Esophagus squamous epithelium (tissue), 4 donors: ENCODE results near the gene PTPN1.
"Not testable (repeated sequence)": the region's sequence is repeated elsewhere in the genome, so short reads cannot be mapped to it uniquely, and the experiment has no call there.

Experiments used
- CTCF ChIP-seq, 6 experiments: fragments of 450-650 bp in 4 of 6; fragments of 200-600 bp in 2 of 6; sonication (generic) in 2 of 6; IDR thresholded peaks; one replicate each; pipeline ENCODE4 v1.5.1; 2016 to 2019; ENCODE audit warnings: antibody characterized with exemption in 6 of 6, mild to moderate bottlenecking in 4 of 6, moderate library complexity in 4 of 6
- POLR2A ChIP-seq, 4 donors: fragments of 450-650 bp; IDR thresholded peaks; one replicate each; pipeline ENCODE4 v1.6.1; 2017; ENCODE audit warnings: antibody characterized with exemption in 4 of 4, mild to moderate bottlenecking in 4 of 4, moderate library complexity in 3 of 4

- TF ChIP-seq CTCF, POLR2A (IDR thresholded peaks at IDR 0.05): not testable (repeated sequence)
Observed at GRCh38 chr20:50620459-50620858, 110.3 kb downstream of the PTPN1 start.
